Measurements from ENCODE around the gene C3orf38. TPM values are rescaled to one million over a fixed set of nuclear protein-coding genes. Genes with fewer than 3 reads are reported as not detected.

C3orf38 gene
- total RNA-seq, 1 experiment from 2014 or later, result 24.1 TPM

GRCh38 chr3:88195951-88196434, 46.2 kb downstream of the C3orf38 start (continued):
- TF ChIP-seq, protein P1, sequence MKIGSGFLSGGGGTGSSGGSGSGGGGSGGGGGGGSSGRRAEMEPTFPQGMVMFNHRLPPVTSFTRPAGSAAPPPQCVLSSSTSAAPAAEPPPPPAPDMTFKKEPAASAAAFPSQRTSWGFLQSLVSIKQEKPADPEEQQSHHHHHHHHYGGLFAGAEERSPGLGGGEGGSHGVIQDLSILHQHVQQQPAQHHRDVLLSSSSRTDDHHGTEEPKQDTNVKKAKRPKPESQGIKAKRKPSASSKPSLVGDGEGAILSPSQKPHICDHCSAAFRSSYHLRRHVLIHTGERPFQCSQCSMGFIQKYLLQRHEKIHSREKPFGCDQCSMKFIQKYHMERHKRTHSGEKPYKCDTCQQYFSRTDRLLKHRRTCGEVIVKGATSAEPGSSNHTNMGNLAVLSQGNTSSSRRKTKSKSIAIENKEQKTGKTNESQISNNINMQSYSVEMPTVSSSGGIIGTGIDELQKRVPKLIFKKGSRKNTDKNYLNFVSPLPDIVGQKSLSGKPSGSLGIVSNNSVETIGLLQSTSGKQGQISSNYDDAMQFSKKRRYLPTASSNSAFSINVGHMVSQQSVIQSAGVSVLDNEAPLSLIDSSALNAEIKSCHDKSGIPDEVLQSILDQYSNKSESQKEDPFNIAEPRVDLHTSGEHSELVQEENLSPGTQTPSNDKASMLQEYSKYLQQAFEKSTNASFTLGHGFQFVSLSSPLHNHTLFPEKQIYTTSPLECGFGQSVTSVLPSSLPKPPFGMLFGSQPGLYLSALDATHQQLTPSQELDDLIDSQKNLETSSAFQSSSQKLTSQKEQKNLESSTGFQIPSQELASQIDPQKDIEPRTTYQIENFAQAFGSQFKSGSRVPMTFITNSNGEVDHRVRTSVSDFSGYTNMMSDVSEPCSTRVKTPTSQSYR (CRISPR knock-in tag; IDR thresholded peaks at IDR 0.05), result no peak
- TF ChIP-seq HMGA2 (CRISPR knock-in tag; IDR thresholded peaks at IDR 0.05), result no peak
- TF ChIP-seq ZNF425 (CRISPR knock-in tag; conservative IDR thresholded peaks at IDR 0.05), result no peak
- no peak for TF ChIP-seq SP1 (CRISPR knock-in tag; conservative IDR thresholded peaks at IDR 0.05)
- TF ChIP-seq NR1H2 (CRISPR knock-in tag; IDR thresholded peaks at IDR 0.05), result no peak
- no peak for TF ChIP-seq ZNF416 (CRISPR knock-in tag; IDR thresholded peaks at IDR 0.05)

DNA sequence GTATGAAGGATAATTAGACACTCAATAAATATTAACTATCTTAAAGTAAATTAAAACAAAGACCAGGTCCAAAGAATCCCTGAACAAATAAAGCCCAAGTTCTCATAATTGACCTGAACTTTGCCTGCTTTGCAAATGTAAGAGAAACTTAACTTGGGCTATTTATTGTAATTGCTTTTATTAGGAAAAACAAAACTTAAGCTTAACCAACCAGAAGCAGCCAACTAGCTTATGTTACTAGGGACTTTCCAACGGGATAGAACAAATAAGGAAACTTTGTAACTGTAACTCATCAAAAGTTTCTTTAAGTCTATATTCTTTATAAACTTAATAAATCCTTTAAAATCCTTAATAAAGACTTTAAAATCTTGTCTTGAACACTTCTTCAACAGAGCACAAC, 48.4 kb downstream of the C3orf38 start:
- H3K4me3 Mint-ChIP-seq, result no peak overlapping the region
- H3K27ac Mint-ChIP-seq, result no peak overlapping the region

DNA sequence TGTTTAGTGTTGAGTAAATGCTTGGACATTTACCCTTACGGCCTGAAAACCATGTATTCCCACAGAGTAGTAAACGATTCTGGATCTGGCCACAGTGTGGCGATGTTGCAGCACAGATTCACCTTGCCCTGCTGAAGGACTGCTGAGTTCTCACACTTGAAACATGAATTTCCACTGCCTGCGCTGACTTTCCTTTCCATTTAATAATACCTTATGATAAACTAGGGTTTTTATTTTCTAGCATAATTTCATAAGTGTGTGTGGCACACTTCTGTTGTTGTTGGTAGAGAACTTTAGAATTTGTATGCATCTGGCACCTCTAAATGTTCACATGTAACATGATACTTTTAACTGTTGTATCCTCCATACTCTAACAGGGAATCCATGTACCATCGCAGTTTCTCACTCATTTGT, 53.9 kb downstream of the C3orf38 start:
- no peak overlapping the region for H3K4me3 Mint-ChIP-seq
- DNase-seq (ENCODE audit: low spot score) (peak; percentile 80), ATAC-seq (peak; percentile 74)
- no peak overlapping the region for H3K27ac Mint-ChIP-seq
- TF ChIP-seq ZSCAN18 (CRISPR knock-in tag; IDR thresholded peaks at IDR 0.05) (no peak), GABPB1 (CRISPR knock-in tag; IDR thresholded peaks at IDR 0.05) (no peak)
- TF ChIP-seq, protein P2, sequence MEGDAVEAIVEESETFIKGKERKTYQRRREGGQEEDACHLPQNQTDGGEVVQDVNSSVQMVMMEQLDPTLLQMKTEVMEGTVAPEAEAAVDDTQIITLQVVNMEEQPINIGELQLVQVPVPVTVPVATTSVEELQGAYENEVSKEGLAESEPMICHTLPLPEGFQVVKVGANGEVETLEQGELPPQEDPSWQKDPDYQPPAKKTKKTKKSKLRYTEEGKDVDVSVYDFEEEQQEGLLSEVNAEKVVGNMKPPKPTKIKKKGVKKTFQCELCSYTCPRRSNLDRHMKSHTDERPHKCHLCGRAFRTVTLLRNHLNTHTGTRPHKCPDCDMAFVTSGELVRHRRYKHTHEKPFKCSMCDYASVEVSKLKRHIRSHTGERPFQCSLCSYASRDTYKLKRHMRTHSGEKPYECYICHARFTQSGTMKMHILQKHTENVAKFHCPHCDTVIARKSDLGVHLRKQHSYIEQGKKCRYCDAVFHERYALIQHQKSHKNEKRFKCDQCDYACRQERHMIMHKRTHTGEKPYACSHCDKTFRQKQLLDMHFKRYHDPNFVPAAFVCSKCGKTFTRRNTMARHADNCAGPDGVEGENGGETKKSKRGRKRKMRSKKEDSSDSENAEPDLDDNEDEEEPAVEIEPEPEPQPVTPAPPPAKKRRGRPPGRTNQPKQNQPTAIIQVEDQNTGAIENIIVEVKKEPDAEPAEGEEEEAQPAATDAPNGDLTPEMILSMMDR (IDR thresholded peaks at IDR 0.05), result peak; percentile 71
- TF ChIP-seq, protein P1 (CRISPR knock-in tag; IDR thresholded peaks at IDR 0.05), result no peak
- H3K36me3 Mint-ChIP-seq, result no peaks in the 10 kb centered on the region
- H3K4me1 Mint-ChIP-seq, result peaks cover 19% of the 10 kb centered on the region
- ChIA-PET POLR2A (no interaction called here), CTCF (no interaction called here)
- 0 out of 2 replicates have a peak, but pooled peaks cover 2% of the 10 kb centered on the region for H3K27me3 Mint-ChIP-seq (ENCODE audit: low read depth)
- H3K9me3 Mint-ChIP-seq, result no peaks in the 10 kb centered on the region

More for the DNA sequence above, 48.4 kb downstream of the C3orf38 start:
- DNase-seq (ENCODE audit: low spot score), result no peak
- peaks cover 24% of the 10 kb centered on the region for H3K9me3 Mint-ChIP-seq
- ATAC-seq, result no peak
- ChIA-PET CTCF (no interaction called here), POLR2A (no interaction called here)
- TF ChIP-seq, protein P3, sequence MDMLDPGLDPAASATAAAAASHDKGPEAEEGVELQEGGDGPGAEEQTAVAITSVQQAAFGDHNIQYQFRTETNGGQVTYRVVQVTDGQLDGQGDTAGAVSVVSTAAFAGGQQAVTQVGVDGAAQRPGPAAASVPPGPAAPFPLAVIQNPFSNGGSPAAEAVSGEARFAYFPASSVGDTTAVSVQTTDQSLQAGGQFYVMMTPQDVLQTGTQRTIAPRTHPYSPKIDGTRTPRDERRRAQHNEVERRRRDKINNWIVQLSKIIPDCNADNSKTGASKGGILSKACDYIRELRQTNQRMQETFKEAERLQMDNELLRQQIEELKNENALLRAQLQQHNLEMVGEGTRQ (CRISPR knock-in tag; IDR thresholded peaks at IDR 0.05), result no peak
- TF ChIP-seq KAT7 (CRISPR knock-in tag; IDR thresholded peaks at IDR 0.05; ENCODE audit: borderline replicate concordance) (no peak), NFE2L1 (CRISPR knock-in tag; IDR thresholded peaks at IDR 0.05) (no peak), PRRX2 (CRISPR knock-in tag; IDR thresholded peaks at IDR 0.05) (no peak), ATF1 (CRISPR knock-in tag; IDR thresholded peaks at IDR 0.05) (no peak), ZNF317 (CRISPR knock-in tag; IDR thresholded peaks at IDR 0.05; ENCODE audit: borderline replicate concordance, low read depth) (no peak), RORB (CRISPR knock-in tag; IDR thresholded peaks at IDR 0.05) (no peak), HMGA2 (CRISPR knock-in tag; IDR thresholded peaks at IDR 0.05) (no peak), E2F5 (CRISPR knock-in tag; IDR thresholded peaks at IDR 0.05) (no peak)
- H3K27me3 Mint-ChIP-seq (ENCODE audit: low read depth), result no peaks in the 10 kb centered on the region
- H3K36me3 Mint-ChIP-seq, result peaks cover 13% of the 10 kb centered on the region
- H3K4me1 Mint-ChIP-seq, result peaks cover 28% of the 10 kb centered on the region

Measured in WTC11 (cell line).